Heart left ventricle (tissue), 13 donors: ENCODE results near the gene KRTAP10-1.

ENCODE experiments used
- POLR2A ChIP-seq, 2 donors: fragments of 450-650 bp; IDR thresholded peaks; one replicate each; pipeline ENCODE4 v1.6.1; 2017; ENCODE audit warnings: antibody characterized with exemption in 2 of 2, mild to moderate bottlenecking in 2 of 2, moderate library complexity in 2 of 2
- TF ChIP-seq, protein P1 (sequence below), 12 donors: fragments of 200-600 bp; sonication (generic) in 4 of 12; IDR thresholded peaks; one replicate each; pipeline versions ENCODE4 v1.5.0 to v1.8.0; 2018 to 2022; ENCODE audit warnings: antibody characterized with exemption in 12 of 12, mild to moderate bottlenecking in 5 of 12
- donor health status: ischemic (EF 13 %, LVEDD 7.1; RV severe dilation, severe dysfunction).
- donor health status: DM: no; HTN: yes; CAD: no.
- donor health status: DM: no; HTN: no; CAD: no.
- donor health status: ischemic (EF 25% LVEDD 6.9; RV normal size, moderate dysfunction).
- donor health status: ischemic (EF 25% LVEDD 5.7; RV mildly dilated, moderate dysfunction).
- donor health status: ischemic (EF 35%, LVEDD 5.7; RV mildly dilated, moderate dysfunction).
- donor health status: nonischemic (EF 11% LVEDD 7.7; RV severe dilation, severe dysfunction).
- donor health status: DM: yes; HTN: yes; CAD: no.
- donor health status: PGD.
- donor health status: ischemic (EF 29% LVEDD 5.4; RV normal size, mild dysfunction).
- donor health status: nonischemic (EF 23%, LVEDD 6.1; RV moderate dilation, normal function).

DNA sequence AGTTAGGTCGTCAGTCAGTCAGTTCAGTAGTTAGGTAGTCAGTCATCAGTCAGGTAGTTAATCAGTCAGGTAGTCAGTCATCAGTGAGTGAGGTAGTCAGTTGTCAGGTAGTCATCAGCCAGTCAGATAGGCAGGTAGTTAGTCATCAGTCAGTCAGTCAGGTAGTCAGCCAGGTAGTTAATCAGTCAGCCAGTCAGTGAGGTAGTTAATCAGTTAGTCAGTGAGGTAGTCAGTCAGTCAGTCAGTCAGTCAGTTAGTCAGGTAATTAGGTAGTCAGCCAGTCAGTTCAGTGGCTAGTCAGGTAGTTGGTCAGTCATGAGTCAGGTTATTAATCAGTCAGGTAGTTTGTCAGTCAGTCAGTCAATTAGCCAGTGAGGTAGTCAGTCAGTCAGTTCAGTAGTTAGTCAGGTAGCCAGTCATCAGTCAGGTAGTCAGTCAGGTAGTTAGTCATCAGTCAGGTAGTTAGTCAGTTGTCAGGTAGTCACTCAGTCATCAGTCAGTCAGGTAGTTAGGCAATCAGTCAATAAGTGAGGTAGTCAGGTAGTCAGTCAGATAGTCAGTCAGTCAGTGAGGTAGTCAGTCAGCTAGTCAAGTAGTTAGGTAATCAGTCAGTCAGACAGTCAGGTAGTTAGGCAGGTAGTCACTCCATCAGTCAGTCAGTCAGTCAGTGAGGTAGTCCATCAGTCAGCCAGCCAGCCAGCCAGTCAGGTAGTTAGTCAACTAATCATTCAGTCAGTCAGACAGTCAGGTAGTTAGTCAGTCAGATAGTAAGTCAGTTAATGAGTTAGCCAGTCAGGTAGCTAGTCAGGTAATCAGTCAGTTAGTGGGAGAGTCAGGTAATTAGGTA is 16.2 kb downstream of the KRTAP10-1 start:
- TF ChIP-seq, protein P1, sequence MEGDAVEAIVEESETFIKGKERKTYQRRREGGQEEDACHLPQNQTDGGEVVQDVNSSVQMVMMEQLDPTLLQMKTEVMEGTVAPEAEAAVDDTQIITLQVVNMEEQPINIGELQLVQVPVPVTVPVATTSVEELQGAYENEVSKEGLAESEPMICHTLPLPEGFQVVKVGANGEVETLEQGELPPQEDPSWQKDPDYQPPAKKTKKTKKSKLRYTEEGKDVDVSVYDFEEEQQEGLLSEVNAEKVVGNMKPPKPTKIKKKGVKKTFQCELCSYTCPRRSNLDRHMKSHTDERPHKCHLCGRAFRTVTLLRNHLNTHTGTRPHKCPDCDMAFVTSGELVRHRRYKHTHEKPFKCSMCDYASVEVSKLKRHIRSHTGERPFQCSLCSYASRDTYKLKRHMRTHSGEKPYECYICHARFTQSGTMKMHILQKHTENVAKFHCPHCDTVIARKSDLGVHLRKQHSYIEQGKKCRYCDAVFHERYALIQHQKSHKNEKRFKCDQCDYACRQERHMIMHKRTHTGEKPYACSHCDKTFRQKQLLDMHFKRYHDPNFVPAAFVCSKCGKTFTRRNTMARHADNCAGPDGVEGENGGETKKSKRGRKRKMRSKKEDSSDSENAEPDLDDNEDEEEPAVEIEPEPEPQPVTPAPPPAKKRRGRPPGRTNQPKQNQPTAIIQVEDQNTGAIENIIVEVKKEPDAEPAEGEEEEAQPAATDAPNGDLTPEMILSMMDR (IDR thresholded peaks at IDR 0.05), result no peak
- TF ChIP-seq POLR2A (IDR thresholded peaks at IDR 0.05), result no peak
